DOHH2 (cell line): ENCODE results near the gene ENO2.

ENCODE experiments used
- EZH2phosphoT487 ChIP-seq: fragments of 200-600 bp; sonication (generic); IDR thresholded peaks from 2 replicates; pipeline ENCODE4 v1.6.1; 2017; ENCODE audit warnings: borderline replicate concordance, mild to moderate bottlenecking, antibody characterized with exemption, low read length, moderate library complexity, mixed read lengths
- TF ChIP-seq, protein P1 (sequence below): fragments of 200-600 bp; sonication (generic); IDR thresholded peaks from one replicate; pipeline ENCODE4 v1.5.1; 2014; ENCODE audit warnings: antibody characterized with exemption, mild to moderate bottlenecking, low read depth, low read length; ENCODE audit not compliant: poor library complexity, severe bottlenecking

DNA sequence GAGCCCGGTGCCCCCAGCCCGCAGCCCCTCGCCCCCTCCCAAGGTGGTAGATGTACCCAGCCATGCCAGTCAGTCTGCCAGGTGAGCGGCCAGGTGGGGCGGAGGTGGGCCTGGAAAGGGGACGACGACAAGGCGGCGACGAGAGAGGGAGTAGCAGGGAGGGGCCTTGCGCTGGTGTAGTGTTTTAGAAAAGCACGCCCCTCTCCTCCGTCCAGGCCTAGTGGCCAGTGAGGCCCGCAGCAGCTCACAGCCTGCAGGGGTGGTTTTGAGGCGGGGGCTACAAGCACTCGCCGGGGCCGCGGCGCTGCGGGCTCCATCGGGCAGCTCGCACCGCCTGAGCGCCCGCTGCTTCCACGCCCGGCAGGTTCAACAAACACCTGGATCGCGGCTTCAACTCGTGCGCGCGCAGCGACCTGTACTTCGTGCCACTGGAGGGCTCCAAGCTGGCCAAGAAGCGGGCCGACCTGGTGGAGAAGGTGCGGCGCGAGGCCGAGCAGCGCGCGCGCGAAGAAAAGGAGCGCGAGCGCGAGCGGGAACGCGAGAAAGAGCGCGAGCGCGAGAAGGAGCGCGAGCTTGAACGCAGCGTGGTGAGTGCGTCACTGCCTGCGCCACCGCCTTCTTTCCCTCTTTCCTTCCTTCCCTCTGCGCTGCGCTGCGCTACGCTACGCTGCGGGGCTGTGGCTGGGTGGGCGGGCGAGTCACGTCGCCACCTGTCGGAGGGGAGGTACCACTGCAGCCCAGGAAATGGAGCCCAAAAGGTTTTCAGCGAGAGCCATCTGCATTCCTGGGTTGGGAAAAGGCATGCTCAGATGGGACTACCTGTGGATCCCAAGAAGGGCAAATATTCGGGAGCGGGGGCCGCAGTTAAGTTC, 23.3 kb downstream of the ENO2 start:
- TF ChIP-seq EZH2phosphoT487, result no peak
- TF ChIP-seq, protein P1, sequence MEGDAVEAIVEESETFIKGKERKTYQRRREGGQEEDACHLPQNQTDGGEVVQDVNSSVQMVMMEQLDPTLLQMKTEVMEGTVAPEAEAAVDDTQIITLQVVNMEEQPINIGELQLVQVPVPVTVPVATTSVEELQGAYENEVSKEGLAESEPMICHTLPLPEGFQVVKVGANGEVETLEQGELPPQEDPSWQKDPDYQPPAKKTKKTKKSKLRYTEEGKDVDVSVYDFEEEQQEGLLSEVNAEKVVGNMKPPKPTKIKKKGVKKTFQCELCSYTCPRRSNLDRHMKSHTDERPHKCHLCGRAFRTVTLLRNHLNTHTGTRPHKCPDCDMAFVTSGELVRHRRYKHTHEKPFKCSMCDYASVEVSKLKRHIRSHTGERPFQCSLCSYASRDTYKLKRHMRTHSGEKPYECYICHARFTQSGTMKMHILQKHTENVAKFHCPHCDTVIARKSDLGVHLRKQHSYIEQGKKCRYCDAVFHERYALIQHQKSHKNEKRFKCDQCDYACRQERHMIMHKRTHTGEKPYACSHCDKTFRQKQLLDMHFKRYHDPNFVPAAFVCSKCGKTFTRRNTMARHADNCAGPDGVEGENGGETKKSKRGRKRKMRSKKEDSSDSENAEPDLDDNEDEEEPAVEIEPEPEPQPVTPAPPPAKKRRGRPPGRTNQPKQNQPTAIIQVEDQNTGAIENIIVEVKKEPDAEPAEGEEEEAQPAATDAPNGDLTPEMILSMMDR, result peak; percentile 95
